GM19324 (cell line): ENCODE data around the gene PDE3A.
"Not testable (repeated sequence)": the region's sequence is repeated elsewhere in the genome, so short reads cannot be mapped to it uniquely, and the experiment has no call there.

Experiments
- ATAC-seq: cut with Tn5 transposase; IDR thresholded peaks from one replicate; pipeline ENCODE4 v1.9.1; 2021; ENCODE audit warnings: mild to moderate bottlenecking, moderate library complexity; ENCODE audit not compliant: unreplicated experiment, low FRiP score

The PDE3A gene

DNA sequence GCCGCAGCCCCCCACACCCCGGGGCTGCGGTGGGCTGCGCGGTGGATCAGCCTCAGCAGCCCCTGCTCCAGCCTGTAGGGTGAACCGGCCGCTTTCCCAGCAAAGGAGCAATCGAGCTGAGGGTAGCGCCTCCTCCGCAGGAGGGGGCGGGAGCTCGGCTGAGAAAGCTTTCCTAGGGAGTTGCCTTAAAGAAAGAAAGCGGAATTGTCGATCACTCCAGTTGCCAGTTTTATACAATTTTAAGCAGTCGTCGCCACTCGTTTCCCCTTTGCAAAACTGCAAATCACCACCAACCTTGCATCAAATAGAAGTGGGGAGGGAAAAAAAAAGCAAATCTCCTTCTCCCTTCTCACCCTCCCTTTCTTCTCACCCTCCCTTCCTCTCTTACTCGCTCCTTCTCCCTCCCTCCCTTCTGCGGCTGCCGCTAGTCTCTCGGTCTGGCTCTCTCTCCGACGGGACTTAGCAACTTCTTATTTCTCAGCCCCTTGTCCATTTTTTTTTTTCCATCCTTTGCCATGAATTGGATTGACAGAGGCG is at the start of gene PDE3A:
Gene PDE3A (plus strand): TSS at position 424 of the 537 bp plus-strand sequence. CDS start 748 bp downstream, outside the sequence.
- no peak for ATAC-seq

GRCh38 chr12:20319366-20319765 is 49.0 kb upstream of the PDE3A start:
- ATAC-seq, result no peak

GRCh38 chr12:20320552-20320951 is 47.8 kb upstream of the PDE3A start:
- no peak for ATAC-seq

GRCh38 chr12:20330826-20331505 is 37.4 kb upstream of the PDE3A start:
- not testable (repeated sequence) for ATAC-seq

GRCh38 chr12:20339060-20339459 is 29.3 kb upstream of the PDE3A start:
- ATAC-seq, result no peak

GRCh38 chr12:20342111-20342510 is 26.2 kb upstream of the PDE3A start:
- ATAC-seq, result no peak

GRCh38 chr12:20345866-20346265 is 22.5 kb upstream of the PDE3A start:
- no peak for ATAC-seq

GRCh38 chr12:20350026-20350425 is 18.3 kb upstream of the PDE3A start:
- no peak for ATAC-seq

DNA sequence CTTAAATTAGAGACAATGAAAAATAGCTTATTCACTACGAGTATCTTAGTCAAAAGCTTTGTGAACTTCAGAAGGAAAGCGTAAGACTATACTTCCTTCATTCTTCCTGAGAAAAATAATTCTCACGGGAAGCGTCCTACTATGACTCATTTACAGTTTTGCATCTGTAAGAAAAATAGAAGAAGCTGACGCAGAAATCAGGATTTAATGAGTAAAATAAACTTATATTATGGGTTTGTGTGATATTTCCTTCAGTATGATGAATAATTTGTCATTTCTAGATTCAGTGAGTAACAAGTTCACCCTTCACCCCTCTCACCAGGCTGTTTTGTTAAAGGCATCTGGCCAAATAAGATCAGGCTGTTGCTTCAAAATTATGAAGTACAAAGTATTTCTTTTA is 17.8 kb upstream of the PDE3A start:
- no peak for ATAC-seq

- no peak for ATAC-seq
Measured at GRCh38 chr12:20351406-20351805, 16.9 kb upstream of the PDE3A start.

GRCh38 chr12:20356048-20356447 is 12.3 kb upstream of the PDE3A start:
- ATAC-seq, result no peak

GRCh38 chr12:20360407-20360806 is 7.9 kb upstream of the PDE3A start:
- ATAC-seq, result no peak

- no peak for ATAC-seq
Measured at GRCh38 chr12:20361416-20361815, 6.9 kb upstream of the PDE3A start.

GRCh38 chr12:20364501-20364900 is 3.8 kb upstream of the PDE3A start:
- ATAC-seq, result no peak

- ATAC-seq, result no peak
Measured at GRCh38 chr12:20366776-20367409, 1.4 kb upstream of the PDE3A start.

GRCh38 chr12:20367583-20368113 is 689 bp upstream of the PDE3A start:
- no peak for ATAC-seq

DNA sequence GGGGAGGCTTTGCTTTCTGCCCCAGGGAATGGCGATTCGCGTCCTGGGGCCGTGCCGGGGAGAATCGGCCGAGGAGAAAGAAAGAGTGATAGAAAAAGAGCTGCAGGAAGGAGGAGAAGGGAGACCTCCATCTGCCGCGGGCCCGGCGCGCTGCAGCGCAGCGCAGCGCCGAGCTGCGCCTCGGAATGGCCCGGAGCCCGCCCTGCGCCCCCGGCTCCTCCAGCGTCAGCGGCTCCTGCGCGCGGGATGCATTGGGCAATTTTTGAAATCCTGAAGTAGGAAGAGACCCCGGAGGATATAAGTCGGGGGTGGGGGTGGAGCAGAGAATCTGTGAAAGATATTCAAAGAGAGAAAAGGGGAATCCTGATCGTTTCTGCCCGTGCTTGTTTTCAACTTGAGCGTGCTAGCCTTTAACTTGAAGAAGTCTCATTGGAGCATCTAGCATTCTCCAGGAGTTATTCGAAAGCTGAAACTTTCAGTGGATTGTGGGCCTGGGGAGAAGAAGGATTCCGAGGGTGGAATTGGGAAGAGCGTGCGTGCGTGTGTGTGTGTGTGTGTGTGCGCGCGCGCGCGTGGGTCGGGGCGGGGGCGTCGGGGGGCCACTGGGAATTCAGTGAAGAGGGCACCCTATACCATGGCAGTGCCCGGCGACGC is 441 bp downstream of the PDE3A start:
- ATAC-seq, result no peak

- no peak for ATAC-seq
Measured at GRCh38 chr12:20369305-20370013, 1.1 kb downstream of the PDE3A start.

DNA sequence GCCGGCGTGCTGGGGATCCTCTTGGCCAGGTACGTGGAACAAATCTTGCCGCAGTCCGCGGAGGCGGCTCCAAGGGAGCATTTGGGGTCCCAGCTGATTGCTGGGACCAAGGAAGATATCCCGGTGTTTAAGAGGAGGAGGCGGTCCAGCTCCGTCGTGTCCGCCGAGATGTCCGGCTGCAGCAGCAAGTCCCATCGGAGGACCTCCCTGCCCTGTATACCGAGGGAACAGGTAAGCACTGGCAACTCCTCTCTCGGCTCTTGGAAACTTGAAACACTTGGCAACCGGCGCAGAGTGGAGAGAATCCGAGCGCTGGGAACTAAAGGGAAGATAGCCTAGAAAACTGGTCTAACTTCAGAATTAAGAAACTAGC is 1.7 kb downstream of the PDE3A start:
- no peak for ATAC-seq

DNA sequence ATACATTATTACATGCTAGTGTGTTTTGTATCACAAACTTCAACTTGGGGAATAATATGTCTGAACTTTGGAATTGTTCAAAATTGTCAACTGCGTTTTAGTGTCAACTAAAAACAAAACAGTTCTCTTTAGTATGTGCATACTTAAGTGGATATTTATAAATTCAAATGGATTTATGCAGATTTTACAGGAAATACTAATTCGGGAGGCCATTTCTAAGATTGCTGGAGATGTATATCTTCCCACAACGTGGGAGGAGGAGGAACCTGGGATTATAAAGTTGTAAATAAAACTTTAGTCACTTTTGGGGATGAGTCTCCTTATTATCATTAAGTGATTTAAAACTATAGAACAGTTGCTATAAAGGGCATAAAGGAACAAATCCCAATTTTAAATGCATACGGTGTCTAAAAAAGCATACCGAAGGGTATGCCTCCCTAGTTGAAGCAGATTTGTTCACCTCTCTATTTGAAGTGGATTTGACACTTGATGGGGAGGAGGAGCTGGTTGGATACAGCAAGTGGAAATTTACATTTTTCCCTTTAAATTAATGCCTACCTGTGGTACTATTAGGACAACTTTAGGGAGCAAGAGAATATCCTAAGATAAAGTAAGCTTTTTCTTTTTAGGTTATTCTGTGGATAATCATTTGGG is 2.7 kb downstream of the PDE3A start:
- ATAC-seq, result no peak
